GM10248 (cell line): ENCODE data around the gene NPC2.

Experiments used
- CTCF ChIA-PET: fragments of 300-600 bp; sonication (Branson Sonifier 250); formaldehyde crosslinking; extraction: SDS; loops from one replicate; lab custom pipeline; 2021; ENCODE audit warnings: antibody characterized with exemption; lab: Yijun Ruan, JAX
- POLR2A ChIA-PET: fragments of 350-650 bp; sonication (Branson Sonifier 250); formaldehyde crosslinking; extraction: SDS; loops from one replicate; lab custom pipeline; 2020; ENCODE audit warnings: antibody characterized with exemption; lab: Yijun Ruan, JAX
- DNase-seq: peaks from one replicate; pipeline ENCODE4 v3.0.0; 2012; ENCODE audit errors: extremely low spot score
- CTCF ChIP-seq: IDR thresholded peaks from 2 replicates; pipeline ENCODE4 v1.5.1; 2012; ENCODE audit warnings: mild to moderate bottlenecking, low read depth; ENCODE audit errors: extremely low read depth, missing control alignments, control extremely low read depth

The NPC2 gene

GRCh38 chr14:74475678-74476077, 17.4 kb downstream of the NPC2 start:
- ChIA-PET CTCF (interaction anchor here (0.9 to 2.4 kb wide), 4 partner anchors 10 to 133 kb away, joined by 3 to 5 read pairs (median 4); no protein-coding TSS in a partner anchor), POLR2A (no interaction called here)
- DNase-seq: no peak

GRCh38 chr14:74474376-74474775, 18.7 kb downstream of the NPC2 start:
- CTCF ChIA-PET: interaction anchor here (1.4 to 2.4 kb wide), 2 partner anchors 8 to 15 kb away, joined by 4 to 5 read pairs; no protein-coding TSS in a partner anchor
- DNase-seq: no peak
- no peak for TF ChIP-seq CTCF
- POLR2A ChIA-PET: interaction anchor here (0.6 kb wide), 1 partner anchor 292 kb away, joined by 5 read pairs; no protein-coding TSS in a partner anchor

More at GRCh38 chr14:74475678-74476077, 17.4 kb downstream of the NPC2 start:
- TF ChIP-seq CTCF: no peak

- ChIA-PET POLR2A (no interaction called here), CTCF (no interaction called here)
- no peak for TF ChIP-seq CTCF
- no peak for DNase-seq
Measured at GRCh38 chr14:74472601-74473000, 20.5 kb downstream of the NPC2 start.

GRCh38 chr14:74469548-74470518, 23.3 kb downstream of the NPC2 start:
- DNase-seq: no peak
- ChIA-PET CTCF (interaction anchor here (1.0 kb wide), 1 partner anchor 17 kb away, joined by 3 read pairs; no protein-coding TSS in a partner anchor), POLR2A (no interaction called here)
- no peak for TF ChIP-seq CTCF

- ChIA-PET CTCF (interaction anchor here (1.9 kb wide), 1 partner anchor 12 kb away, joined by 4 read pairs; no protein-coding TSS in a partner anchor), POLR2A (no interaction called here)
- TF ChIP-seq CTCF: no peak
- no peak for DNase-seq
Measured at GRCh38 chr14:74468513-74468912, 24.6 kb downstream of the NPC2 start.

- no peak for DNase-seq
- POLR2A ChIA-PET: no interaction called here
- CTCF ChIA-PET: interaction anchor here (1.2 to 1.9 kb wide), 4 partner anchors 10 to 37 kb away, joined by 3 to 5 read pairs (median 4); no protein-coding TSS in a partner anchor
- TF ChIP-seq CTCF: no peak
Measured at GRCh38 chr14:74465335-74465734, 27.8 kb downstream of the NPC2 start.
